NB4 (cell line): ENCODE results near the gene CCDC7.
"Not testable (repeated sequence)": the region's sequence is repeated elsewhere in the genome, so short reads cannot be mapped to it uniquely, and the experiment has no call there.

Experiments used
- DNase-seq: peaks from one replicate; pipeline ENCODE4 v3.0.0; 2010; ENCODE audit warnings: low read depth
- H3K4me3 ChIP-seq: one replicate; pipeline ENCODE4 v1.5.1; 2011; ENCODE audit warnings: mild to moderate bottlenecking, low read depth, low read length, moderate library complexity
- CTCF ChIP-seq: IDR thresholded peaks from one replicate; pipeline ENCODE4 v1.5.1; 2012; ENCODE audit warnings: low read depth, low read length
- MAX ChIP-seq: IDR thresholded peaks from 2 replicates; pipeline ENCODE4 v1.6.1; 2011; ENCODE audit warnings: low read depth, low read length
- MYC ChIP-seq: IDR thresholded peaks from 2 replicates; pipeline ENCODE4 v1.6.1; 2011; ENCODE audit warnings: low read depth, low read length
- POLR2A ChIP-seq: IDR thresholded peaks from 2 replicates; pipeline ENCODE4 v1.6.1; 2011; ENCODE audit warnings: mild to moderate bottlenecking; ENCODE audit not compliant: insufficient read length; ENCODE audit errors: extremely low read depth

The CCDC7 gene

GRCh38 chr10:32795598-32796183 lies 349.8 kb downstream of the CCDC7 start:
- no peak for TF ChIP-seq POLR2A
- no peak for TF ChIP-seq MYC
- peak; percentile 32 for TF ChIP-seq CTCF
- TF ChIP-seq MAX = no peak
- DNase-seq = peak; percentile 19
- H3K4me3 ChIP-seq = no peak overlapping the region

- peak; percentile 1 for DNase-seq
- H3K4me3 ChIP-seq = not testable (repeated sequence)
Measured at GRCh38 chr10:32797393-32797792, 351.5 kb downstream of the CCDC7 start.

GRCh38 chr10:32846974-32847373 lies 401.0 kb downstream of the CCDC7 start:
- H3K4me3 ChIP-seq = no peak overlapping the region
- TF ChIP-seq MAX (no peak), POLR2A (no peak), CTCF (no peak), MYC (no peak)
- DNase-seq = no peak

GRCh38 chr10:32851301-32851700 lies 405.4 kb downstream of the CCDC7 start:
- no peak overlapping the region for H3K4me3 ChIP-seq
- no peak for TF ChIP-seq MAX
- DNase-seq = no peak

- TF ChIP-seq MAX (no peak), MYC (no peak), CTCF (no peak), POLR2A (no peak)
- DNase-seq = no peak
- no peak overlapping the region for H3K4me3 ChIP-seq
Measured at GRCh38 chr10:32854435-32854834, 408.5 kb downstream of the CCDC7 start.

GRCh38 chr10:32865170-32865569 lies 419.2 kb downstream of the CCDC7 start:
- no peak overlapping the region for H3K4me3 ChIP-seq
- TF ChIP-seq MAX (no peak), POLR2A (no peak), MYC (no peak), CTCF (no peak)
- no peak for DNase-seq

- TF ChIP-seq POLR2A = no peak
- TF ChIP-seq MAX = no peak
- no peak for TF ChIP-seq MYC
- TF ChIP-seq CTCF = no peak
- DNase-seq = no peak
- no peak overlapping the region for H3K4me3 ChIP-seq
Measured at GRCh38 chr10:32877915-32878314, 432.0 kb downstream of the CCDC7 start.
